Uterus (tissue), 2 donors: ENCODE data around the gene GGTA1.

ENCODE experiments used
- POLR2A ChIP-seq, 2 donors: fragments of 450-650 bp; IDR thresholded peaks; one replicate each; pipeline ENCODE4 v1.6.1; 2016; ENCODE audit warnings: antibody characterized with exemption in 2 of 2, mild to moderate bottlenecking in 1 of 2, moderate library complexity in 1 of 2
- TF ChIP-seq, protein P1 (sequence below), 4 experiments: fragments of 200-600 bp in 2 of 4; fragments of 450-650 bp in 2 of 4; sonication (generic) in 2 of 4; IDR thresholded peaks; one replicate each; pipeline ENCODE4 v1.5.1; 2016 to 2019; ENCODE audit warnings: antibody characterized with exemption in 4 of 4, mild to moderate bottlenecking in 2 of 4, moderate library complexity in 1 of 4

DNA sequence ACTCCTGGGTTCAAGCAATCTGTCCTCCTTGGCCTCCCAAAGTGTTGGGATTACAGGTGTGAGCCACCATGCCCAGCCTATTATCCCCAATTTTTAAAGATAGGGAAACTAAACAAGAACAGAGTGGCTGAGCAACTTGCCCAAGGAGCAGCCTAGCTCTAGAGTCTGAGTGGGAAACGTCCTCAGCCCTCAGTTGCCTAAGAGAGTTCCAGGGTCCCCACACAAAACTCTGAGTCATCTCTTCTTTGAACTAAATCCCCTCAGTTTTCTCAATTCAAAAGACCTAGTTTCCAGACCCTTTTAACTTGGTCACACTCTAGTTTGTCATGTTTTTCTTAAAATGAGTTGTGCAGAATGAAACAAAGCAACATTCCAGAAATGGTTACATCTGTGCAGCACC, 33.5 kb downstream of the GGTA1 start:
- no peak for TF ChIP-seq POLR2A (IDR thresholded peaks at IDR 0.05)
- TF ChIP-seq, protein P1, sequence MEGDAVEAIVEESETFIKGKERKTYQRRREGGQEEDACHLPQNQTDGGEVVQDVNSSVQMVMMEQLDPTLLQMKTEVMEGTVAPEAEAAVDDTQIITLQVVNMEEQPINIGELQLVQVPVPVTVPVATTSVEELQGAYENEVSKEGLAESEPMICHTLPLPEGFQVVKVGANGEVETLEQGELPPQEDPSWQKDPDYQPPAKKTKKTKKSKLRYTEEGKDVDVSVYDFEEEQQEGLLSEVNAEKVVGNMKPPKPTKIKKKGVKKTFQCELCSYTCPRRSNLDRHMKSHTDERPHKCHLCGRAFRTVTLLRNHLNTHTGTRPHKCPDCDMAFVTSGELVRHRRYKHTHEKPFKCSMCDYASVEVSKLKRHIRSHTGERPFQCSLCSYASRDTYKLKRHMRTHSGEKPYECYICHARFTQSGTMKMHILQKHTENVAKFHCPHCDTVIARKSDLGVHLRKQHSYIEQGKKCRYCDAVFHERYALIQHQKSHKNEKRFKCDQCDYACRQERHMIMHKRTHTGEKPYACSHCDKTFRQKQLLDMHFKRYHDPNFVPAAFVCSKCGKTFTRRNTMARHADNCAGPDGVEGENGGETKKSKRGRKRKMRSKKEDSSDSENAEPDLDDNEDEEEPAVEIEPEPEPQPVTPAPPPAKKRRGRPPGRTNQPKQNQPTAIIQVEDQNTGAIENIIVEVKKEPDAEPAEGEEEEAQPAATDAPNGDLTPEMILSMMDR (IDR thresholded peaks at IDR 0.05), result no peak
